ENCODE results near the gene FAM98B.

The FAM98B gene

DNA sequence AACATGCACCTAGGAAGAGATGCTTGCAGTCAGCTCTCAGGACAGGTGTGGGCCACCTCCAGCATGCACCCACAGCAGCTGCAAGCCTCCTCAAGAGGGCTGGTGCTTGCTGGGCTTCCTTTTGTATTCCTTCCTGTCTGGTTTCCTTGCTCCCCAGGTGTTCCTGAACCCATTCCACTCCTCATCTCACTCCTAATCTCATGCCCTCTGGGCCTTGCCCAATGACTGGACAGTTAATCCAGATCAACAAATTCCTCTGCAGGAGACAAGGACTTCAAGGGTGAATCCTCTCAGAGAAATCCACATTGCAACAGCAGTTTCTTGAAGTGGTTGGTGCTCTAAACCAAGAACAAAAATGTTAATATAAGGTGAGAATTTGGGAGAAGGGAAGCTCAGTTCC, 80.0 kb downstream of the FAM98B start:
- Histone ChIP-seq H3K9ac (ENCODE audit: low read length) (no peak overlapping the region), H3K27me3 (ENCODE audit: control insufficient read depth, insufficient read depth, low read length) (no peaks in the 10 kb centered on the region), H3K36me3 (ENCODE audit: control insufficient read depth, insufficient read depth, low read length) (no peaks in the 10 kb centered on the region), H3K4me1 (ENCODE audit: control insufficient read depth, insufficient read depth, low read length) (no peaks in the 10 kb centered on the region), H3K4me3 (ENCODE audit: low read length) (no peak overlapping the region), H3K27ac (ENCODE audit: low read depth, low read length) (no peak overlapping the region)

DNA sequence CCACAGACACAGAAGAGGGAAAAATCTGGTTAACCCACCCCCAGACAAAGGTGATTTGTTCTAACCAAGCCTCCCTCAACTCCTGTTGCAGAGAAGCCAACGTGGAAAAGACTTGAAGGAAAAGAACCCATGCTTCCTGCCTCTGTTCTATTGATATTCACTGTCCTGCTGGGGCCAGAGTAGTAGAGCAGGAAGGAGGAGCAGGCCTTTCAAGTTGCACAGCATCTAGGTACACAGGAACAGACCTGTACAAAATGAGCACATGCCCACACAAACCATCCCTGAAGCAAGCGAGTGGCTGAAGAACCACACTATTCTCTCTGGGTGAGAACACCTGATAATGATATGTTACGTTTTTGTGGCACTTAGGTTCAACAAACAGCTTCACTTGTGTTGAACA, 80.8 kb downstream of the FAM98B start:
- Histone ChIP-seq H3K9ac (ENCODE audit: low read length) (no peak overlapping the region), H3K27ac (ENCODE audit: low read depth, low read length) (no peak overlapping the region), H3K36me3 (ENCODE audit: control insufficient read depth, insufficient read depth, low read length) (no peaks in the 10 kb centered on the region), H3K4me3 (ENCODE audit: low read length) (no peak overlapping the region), H3K27me3 (ENCODE audit: control insufficient read depth, insufficient read depth, low read length) (no peaks in the 10 kb centered on the region), H3K4me1 (ENCODE audit: control insufficient read depth, insufficient read depth, low read length) (no peaks in the 10 kb centered on the region)

DNA sequence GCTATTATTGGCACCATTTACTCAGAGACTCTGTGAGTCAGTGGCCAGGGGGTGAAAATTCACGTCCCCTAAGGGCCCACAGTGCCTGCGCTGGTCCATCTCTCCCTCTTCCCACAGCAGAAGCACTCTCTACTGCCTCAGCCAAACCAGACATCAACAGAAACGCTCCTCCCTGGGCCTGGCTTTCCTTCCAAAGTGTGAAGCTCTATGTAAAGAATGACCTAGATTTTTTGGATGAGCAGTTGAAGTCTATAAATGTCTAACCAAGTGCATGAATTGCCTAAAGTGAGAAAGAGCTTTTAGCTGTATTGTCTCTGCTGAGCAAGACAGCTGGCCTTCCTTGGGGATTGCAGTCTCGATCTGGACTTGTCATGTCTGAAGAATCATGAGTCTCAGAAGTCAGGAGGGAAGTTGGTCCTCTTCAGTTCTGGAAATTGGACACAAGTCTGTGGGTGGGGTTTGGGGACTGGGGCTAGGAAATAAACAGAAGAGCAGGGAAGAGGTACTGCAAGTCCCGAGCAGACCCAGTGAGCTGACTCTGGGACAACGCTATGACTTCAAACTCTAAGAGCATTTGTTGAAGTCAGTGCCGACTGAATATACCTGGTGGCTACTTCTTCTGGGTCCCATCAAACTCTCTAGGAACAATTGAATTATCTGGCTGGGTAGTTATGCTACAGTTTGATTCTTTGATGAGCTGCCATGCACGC, 81.7 kb downstream of the FAM98B start:
- Histone ChIP-seq H3K9ac (ENCODE audit: low read length) (no peak overlapping the region), H3K27me3 (ENCODE audit: control insufficient read depth, insufficient read depth, low read length) (no peaks in the 10 kb centered on the region), H3K27ac (ENCODE audit: low read depth, low read length) (no peak overlapping the region), H3K36me3 (ENCODE audit: control insufficient read depth, insufficient read depth, low read length) (no peaks in the 10 kb centered on the region), H3K4me3 (ENCODE audit: low read length) (no peak overlapping the region), H3K4me1 (ENCODE audit: control insufficient read depth, insufficient read depth, low read length) (no peaks in the 10 kb centered on the region)

DNA sequence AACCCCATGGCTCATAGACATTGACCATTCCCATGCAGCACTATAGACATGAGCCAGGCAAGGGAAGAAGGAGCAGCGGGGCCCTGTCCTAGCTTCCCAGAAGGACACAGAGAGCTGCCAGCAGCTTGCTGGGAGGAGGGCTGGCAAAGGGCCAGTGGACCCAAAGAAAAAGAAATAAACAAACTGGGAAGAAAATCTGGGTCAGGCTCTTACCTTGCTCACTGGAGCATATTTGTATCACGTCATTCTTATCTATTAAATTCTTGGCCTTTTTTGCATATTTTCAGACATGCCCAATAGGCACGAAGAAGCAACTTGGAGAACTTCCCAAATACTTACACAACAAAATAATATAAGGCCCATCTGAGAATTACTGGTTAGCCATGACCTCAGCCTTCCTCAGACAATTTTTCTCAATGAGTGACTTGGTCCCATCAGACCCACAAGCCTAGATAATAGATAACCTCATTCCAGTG, 82.3 kb downstream of the FAM98B start:
- H3K36me3 ChIP-seq (ENCODE audit: control insufficient read depth, insufficient read depth, low read length) = no peaks in the 10 kb centered on the region
- H3K9ac ChIP-seq (ENCODE audit: low read length) = no peak overlapping the region
- no peak overlapping the region for H3K27ac ChIP-seq (ENCODE audit: low read depth, low read length)
- H3K4me1 ChIP-seq (ENCODE audit: control insufficient read depth, insufficient read depth, low read length) = no peaks in the 10 kb centered on the region
- no peak overlapping the region for H3K4me3 ChIP-seq (ENCODE audit: low read length)
- H3K27me3 ChIP-seq (ENCODE audit: control insufficient read depth, insufficient read depth, low read length) = no peaks in the 10 kb centered on the region
